Mesenteric fat pad (tissue), 1 donor: ENCODE measurements around the gene PTF1A. TPM values are rescaled to one million over a fixed set of nuclear protein-coding genes. Genes with fewer than 3 reads are reported as not detected.

Experiments
- DNase-seq: peaks from one replicate; pipeline ENCODE4 v3.0.0-alpha.2; 2020; ENCODE audit warnings: low spot score
- long read RNA-seq: library from polyadenylated mRNA; unstranded; transcript quantifications from one replicate; pipeline ENCODE4 v2.0.0, GENCODE V29; 2020
- total RNA-seq: library from RNA; stranded (reverse); fragmentation: NEBNext Ultra II Directional; extraction: Animal tissue kit (Norgen Biotek cat#: 25700); gene quantifications from one replicate; pipeline ENCODE4 v1.2.1, GENCODE V29; 2021
- donor health status: DM: yes; HTN: yes; CAD: no.

PTF1A gene
- not detected for total RNA-seq
- long read RNA-seq, result 0 reads

DNA sequence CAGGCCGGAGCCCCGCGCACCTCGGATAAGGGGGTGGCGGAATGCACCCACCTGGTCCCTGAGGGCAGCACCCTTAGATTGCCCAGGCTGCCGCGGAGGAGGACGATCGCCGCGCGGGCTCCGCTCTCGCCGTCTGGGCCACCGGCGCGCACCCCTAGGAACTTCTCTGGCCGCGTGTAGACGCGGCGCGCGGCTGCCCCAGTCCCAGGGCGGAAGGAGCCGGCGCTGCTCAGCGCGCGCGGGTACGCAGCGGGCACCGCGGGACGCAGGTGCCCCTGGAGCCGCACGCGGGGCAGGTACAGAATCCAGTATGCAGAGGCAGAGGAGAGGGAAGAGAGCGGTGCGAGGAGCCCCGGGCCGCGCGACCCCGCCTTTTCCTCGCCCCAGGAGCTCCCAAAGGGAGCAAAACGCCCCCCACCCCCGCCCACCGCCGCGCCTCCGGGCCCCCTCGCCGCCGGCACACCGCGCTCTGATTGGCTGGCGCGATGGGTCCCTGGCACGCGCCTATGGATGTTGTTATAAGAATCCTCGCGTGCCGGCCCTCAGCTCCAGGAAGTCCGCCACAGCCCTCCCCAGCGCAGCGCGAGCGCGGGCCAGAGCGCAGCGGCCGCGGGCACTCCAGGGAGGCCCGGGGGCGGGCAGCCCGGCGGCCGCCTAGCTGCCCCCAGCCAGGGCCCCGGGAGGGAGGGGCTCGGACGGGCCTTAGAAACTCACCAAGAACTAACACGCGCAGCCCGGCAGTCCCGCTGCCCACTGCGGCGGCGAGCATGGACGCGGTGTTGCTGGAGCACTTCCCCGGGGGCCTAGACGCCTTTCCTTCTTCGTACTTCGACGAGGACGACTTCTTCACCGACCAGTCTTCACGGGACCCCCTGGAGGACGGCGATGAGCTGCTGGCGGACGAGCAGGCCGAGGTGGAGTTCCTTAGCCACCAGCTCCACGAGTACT, at the start of gene PTF1A:
TSS of gene PTF1A (plus strand) at position 549 of the 948 bp plus-strand sequence. CDS start at position 768, 219 bp downstream.
- DNase-seq, result no peak

GRCh38 chr10:23146258-23146657, 45.9 kb upstream of the PTF1A start:
- no peak for DNase-seq

GRCh38 chr10:23147035-23147434, 45.1 kb upstream of the PTF1A start:
- no peak for DNase-seq

GRCh38 chr10:23148214-23148613, 43.9 kb upstream of the PTF1A start:
- no peak for DNase-seq

GRCh38 chr10:23150091-23150490, 42.0 kb upstream of the PTF1A start:
- no peak for DNase-seq

DNA sequence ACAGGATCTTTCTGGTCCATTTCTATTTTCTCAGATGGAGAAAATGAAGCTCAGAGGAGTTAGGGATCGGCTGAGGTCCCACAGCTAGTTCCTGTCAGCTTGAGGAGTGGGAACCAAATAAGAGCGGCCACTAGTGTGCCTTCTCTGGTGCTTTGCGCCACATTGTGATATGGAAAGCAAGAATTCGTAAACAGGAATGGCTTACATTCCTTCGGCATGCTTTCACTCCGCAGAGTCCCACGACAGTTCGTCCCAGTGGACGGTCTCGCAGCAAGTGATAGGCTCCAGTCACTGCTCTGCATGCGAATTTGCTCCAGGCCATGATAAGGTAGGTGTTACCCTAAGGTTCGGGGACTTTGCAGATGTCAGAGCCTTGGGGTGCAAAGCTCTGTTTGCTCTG, 41.5 kb upstream of the PTF1A start:
- no peak for DNase-seq

GRCh38 chr10:23151071-23151470, 41.0 kb upstream of the PTF1A start:
- no peak for DNase-seq

GRCh38 chr10:23155169-23155568, 36.9 kb upstream of the PTF1A start:
- no peak for DNase-seq

DNA sequence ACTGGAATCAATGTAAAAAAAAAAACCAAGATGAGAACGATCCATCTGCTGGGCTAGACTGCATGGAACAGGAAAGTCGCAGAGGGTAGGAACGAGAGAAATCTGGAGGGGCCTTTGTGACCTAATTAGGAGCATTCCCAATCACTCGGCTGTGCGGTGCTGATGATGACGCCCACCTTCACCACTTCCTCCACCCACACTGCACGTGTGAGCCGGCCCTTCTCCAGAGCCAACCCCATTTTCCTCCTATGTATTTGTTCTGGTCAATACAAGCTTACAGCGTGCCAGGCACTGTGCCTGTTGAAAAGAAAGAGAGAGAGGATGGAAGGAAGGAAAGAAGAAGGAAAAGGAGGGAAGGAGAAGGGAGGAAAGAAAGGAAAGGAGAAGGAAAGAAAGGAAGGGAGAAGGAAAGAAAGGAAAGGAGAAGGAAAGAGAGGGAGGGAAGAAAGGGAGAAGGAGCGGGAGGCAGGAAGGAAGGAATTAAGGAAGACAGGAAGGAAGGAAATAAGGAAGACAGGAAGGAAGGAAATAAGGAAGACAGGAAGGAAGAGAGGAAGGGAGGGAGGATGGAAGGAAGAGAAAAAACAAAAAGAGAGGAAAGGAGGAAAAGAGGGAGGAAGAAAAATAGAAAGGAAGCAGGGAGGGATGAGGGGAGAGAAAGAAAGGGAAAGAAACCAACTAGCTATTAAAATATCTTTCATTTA, 35.5 kb upstream of the PTF1A start:
- DNase-seq, result no peak

DNA sequence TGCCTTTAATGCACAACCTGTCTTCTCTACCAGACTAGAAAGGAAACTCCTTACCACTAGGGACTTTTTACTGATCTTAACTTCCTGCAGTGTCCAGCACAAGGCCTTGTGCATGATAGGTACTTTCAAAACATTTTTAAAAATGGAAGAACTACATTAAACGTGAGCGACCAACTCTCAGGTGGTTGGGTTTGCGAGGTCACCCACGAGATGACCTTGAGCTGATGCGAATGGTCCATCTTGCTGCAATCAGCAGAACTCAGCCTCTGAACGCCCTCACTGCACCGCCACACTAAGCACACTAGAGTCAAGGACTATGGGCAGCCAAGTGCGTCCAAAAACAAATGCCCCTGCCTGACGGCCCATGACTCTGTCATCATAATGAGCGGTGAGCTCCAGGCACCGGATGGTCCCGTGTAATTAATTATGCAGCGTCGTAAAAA, 34.9 kb upstream of the PTF1A start:
- DNase-seq, result no peak

GRCh38 chr10:23157691-23158369, 34.3 kb upstream of the PTF1A start:
- DNase-seq, result no peak

DNA sequence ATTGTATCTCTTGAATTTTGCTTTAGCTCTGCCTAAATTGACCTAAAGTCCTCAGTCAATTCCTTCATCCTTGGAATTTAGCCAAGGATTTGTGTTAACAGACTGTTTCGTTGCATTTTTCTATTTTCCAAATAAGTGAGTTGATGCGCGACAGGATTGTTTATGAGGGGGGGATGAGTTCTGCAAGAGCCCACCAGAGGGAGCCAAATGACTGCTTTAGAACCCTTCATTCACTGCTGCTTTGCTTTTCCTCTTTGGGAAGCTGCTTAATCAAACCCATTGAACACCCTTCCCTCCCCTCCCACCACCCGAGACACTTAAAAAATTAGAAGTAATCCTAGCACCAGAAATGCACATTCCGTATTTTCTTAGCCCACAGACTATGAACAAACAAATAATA, 33.7 kb upstream of the PTF1A start:
- DNase-seq, result no peak

DNA sequence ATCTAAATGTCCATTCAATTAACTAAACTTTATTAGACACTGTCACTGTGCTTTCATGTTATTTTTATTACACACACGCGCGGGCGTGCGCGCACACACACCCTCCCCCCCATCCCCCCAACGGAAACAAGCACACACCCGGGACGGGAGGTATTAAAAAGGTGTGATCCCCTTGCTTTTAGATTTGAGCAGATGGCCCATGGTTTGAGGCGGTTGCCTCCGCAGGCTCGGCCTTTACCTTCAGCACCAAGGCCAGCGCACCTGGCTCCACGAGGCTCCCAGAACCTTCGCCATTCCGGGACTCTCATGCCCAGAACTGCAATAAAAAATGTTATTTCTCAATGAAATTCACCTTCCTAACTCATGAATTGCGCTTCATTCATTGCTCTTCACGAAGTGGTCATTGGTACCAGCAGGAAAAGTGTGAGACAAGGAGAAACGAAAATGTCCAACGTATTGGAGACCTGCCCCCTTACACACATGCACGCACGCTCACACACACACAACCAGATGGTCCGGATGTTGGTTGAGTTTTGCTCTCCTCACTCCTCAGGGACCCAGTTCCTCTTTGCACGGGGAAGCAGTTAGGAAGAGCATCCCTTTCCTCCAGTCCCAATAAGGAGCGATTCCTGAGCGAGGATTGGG, 20.8 kb upstream of the PTF1A start:
- DNase-seq, result no peak

GRCh38 chr10:23172429-23173213, 19.5 kb upstream of the PTF1A start:
- DNase-seq, result no peak

DNA sequence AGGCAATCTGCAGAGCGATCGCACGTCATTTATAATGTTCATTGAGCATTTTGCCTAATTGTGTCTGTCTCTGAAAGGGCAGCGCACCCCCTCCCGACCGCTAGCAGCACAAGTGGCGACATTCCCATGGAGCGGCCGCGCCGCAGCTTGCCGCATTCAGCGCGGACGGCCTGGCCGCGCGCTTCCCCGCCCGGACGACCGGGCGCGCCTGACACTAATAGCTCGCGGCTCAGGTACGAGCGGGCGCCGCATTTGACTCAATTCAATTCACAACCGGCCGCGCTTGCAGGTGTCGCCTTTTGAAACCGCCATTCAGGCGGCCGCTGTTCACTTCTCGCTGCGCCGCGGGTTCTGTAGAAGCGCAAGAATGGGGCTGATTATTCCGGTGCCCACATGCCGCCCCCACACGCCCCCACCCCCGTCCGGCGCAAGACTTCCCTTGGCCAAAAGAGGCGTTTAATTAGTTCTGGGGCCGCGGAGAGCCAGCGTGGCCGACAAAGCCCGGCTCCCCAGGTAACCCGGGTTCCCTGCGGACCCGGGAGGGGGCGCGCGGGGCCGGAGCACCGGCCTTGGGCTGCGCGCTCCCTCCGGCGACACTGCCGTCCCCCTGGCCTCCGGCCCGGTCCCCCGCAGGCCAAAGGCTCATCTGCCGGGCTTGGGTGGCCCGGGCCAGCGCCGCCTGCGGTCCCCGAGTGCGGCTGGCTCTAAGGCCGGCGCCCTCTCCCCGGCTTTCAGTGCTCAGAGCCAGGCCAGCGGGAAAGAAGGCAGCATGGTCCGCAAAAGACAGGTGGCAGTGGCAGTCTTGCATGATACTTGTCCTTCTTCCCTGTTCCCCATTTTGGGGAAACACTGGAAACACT, 18.7 kb upstream of the PTF1A start:
- no peak for DNase-seq

GRCh38 chr10:23174074-23174976, 17.8 kb upstream of the PTF1A start:
- no peak for DNase-seq

DNA sequence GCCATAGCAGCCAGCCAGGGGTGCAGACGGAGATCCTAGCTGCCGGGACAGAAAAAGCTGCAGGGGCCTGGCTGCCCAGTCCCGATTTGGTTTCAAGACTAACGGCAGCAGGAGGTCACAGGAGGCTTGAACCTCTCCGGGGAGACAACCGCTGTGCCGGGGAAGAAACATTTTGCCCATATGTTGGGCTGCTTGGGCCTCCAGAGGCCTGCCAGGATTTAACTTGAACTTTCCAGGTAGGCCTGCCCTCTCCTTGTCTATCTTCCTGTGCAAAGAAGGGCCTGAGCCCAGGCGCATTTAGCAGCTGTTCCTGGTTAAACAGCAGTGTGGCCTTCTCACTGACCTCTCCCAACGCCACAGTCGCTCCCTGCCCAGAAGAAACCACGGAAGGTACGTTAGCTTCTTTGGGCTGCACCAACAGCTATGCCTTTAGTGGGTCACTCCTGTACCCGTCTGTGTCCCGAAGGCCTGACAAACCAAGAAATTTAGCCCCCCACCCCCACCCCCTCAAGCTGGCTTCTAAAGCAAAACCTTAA, 17.1 kb upstream of the PTF1A start:
- DNase-seq, result no peak

- no peak for DNase-seq
Measured at GRCh38 chr10:23186178-23186577, 5.9 kb upstream of the PTF1A start.
